ENCODE measurements around the gene FYB1.

GRCh38 chr5:39235648-39236047 is 16.3 kb upstream of the FYB1 start:
- TF ChIP-seq CTCF (IDR thresholded peaks at IDR 0.05) (no peak), POLR2A (IDR thresholded peaks at IDR 0.05) (no peak)
